Cortex of kidney (tissue), 1 donor: Measurements from ENCODE around the gene BICDL1.

Source experiments
- DNase-seq: peaks from one replicate; lab custom pipeline; 2025; lab: John Stamatoyannopoulos, UW

The BICDL1 gene

GRCh38 chr12:120130011-120130410, 141.0 kb downstream of the BICDL1 start:
- DNase-seq, result no peak

- no peak for DNase-seq
These were observed 142.1 kb downstream of the BICDL1 start for GRCh38 chr12:120131116-120131515.

DNA sequence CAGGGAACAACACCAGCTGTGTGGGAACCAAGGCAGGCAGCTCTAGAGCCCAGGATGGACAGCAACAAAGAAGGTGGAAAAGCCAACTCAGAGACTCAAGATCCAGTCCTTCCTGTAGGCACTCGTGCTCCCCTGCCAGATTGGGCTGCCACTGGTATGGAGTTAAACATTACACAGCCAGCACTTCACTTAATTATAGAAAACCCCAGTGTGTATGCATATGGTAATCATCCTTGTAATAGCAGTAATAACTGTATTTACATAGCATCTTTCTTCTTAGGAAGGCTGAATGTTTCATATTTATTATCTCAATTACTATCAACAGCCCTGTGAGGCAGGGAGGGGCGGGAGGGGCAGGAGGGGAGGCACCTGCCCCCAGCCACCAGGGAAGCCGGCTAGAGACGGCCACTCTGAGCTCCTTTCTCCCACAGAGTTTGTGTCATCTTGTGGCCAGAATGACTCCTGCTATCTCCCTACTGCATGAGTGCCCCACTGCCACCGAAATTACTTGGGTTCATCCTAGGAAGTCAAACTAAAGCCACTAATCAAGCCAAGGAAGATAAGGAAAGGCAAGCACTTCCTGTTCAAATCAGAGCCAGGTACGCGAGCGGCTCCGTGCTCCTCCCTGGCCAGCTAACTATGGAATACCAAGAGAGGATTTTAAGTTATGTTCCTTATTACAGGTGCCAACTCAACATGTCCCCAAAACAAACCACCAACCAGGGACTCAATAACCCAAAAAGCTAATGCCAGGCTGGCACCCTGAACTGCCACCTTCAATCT, 143.2 kb downstream of the BICDL1 start:
- DNase-seq, result no peak

DNA sequence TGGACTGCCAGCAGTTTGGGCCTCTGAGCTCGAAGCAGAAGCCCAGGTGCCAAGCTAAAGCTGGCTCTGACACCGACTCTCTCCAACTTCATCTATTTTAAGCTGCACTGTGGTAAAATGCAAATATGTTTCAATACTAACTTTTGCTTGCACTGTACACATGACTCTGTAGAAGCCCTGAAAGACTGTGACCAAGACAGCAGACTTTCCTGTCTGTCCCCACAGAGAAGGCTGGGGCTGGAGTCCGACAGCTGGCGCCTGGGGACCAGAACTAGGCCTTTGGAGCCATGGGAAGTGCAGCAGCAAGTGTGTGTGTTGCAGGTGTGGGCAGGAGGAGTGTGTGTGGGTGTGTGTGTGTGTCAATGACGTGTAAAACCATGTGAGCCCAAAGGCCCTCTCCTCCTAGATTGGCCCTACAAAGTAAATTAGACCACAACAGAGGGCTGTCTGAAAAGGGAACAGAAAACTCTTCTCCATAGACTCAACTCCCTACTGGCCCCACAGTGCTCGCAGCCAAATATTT, 143.9 kb downstream of the BICDL1 start:
- no peak for DNase-seq

DNA sequence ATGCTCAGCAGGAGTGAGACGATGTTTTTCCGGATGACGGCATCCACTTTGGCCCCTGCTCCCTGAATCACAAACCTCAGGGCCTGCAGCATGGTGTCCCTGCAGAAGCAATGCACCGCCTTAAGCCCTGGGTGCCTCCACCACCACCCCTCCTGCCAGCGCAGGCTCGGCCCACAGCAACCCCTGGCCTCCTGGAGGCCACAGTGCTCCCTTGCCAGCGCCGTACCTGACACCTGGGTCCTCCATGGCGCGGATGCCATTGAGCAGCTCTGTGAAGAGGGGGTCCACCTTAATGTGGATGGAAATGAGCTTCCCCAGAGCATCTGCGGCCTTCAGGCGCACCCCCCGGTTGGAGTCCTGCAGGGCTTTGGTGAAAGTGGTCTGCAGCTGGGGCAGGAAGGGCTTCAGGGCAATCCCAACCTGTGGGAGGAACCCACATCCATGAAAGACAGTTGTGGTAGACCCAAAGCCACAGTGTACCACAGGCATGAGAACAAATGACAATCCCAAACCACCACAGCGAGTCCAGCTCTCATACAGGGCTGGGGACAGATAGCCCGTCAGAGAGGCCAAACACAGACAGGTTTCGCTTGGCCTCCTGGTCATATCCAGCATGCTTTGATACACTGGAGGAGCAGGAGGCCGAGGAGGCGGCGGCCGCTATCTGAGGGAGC, 145.4 kb downstream of the BICDL1 start:
- DNase-seq, result no peak

GRCh38 chr12:120136093-120136770, 147.2 kb downstream of the BICDL1 start:
- no peak for DNase-seq

DNA sequence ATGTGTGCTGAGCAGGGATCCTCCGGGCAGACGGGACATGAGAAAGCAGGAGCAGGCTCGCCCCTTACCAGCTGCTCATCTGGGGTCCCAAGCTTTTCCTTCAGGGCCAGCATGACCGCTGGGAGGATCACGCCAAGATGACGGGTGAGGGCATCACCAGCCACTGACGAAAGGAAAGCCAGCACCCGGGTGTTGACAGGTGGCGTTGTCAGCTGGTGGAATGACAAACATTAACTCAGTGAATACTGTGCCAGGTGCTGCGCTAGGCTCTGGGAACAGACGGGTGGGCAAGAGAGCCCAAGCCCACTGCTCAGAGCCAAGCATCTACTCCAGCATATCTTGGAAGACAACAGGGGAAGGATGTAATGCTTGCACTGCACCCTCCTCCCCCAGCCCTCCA, 148.8 kb downstream of the BICDL1 start:
- DNase-seq, result no peak

- DNase-seq, result no peak
These were observed 149.3 kb downstream of the BICDL1 start for GRCh38 chr12:120138366-120138765.

DNA sequence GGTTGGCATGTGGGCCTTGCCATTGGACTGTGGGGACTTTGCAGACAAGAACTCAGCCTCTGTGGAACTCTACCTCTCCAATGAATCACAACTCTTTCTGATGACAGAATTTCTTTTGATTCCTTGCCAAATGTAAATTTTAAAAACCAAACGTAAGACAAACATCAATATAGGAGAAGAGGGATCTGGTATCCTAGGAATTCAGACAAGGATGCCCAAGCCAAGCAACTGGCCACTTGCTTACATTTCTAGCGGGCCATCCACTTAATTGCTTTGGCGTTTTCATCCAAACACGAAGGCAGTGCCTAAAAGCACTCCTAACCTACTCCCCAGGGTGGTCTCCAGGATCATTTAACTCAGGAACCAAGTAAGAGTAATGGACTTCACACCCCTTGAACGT, 150.9 kb downstream of the BICDL1 start:
- DNase-seq, result no peak

- DNase-seq, result no peak
These were observed 151.6 kb downstream of the BICDL1 start for GRCh38 chr12:120140603-120141002.

GRCh38 chr12:120141336-120141735, 152.3 kb downstream of the BICDL1 start:
- DNase-seq, result no peak

DNA sequence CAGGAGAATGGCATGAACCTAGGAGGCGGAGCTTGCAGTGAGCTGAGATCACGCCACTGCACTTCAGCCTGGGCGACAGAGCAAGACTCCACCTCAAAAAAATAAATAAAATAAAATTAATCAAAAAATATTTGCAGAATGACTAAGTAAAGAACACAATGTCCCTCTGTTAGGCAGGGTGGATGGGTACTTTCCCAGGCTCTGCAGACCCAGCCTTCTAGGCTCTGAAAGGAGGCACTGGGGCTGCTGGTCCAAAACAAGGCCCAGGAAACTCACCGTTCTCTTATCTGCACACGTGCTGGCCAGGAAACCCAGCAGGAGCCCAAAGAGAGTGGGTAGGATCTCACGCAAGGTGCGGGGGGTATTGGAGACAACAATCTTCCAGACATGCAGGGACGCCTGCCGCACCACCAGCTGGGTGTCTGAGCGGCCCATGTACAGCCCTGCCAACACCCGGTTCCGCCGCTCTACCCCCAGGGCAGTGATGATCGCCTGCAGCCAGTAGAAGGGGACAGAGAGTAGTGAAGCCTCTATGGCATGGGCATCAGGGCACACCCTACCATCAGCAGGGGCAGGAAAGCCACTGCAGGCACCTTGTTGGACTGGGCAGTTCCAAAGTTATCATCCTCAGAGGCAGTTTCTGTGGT, 153.3 kb downstream of the BICDL1 start:
- no peak for DNase-seq
